Activated effector memory CD4-positive, alpha-beta T cell treated with anti-CD3 and anti-CD28 coated beads, Interleukin-2, amount 50 U/mL, for 16 hours (primary cell): Measurements from ENCODE around the gene JAK1.
"Not testable (repeated sequence)": the region's sequence is repeated elsewhere in the genome, so short reads cannot be mapped to it uniquely, and the experiment has no call there.

Experiments used
- DNase-seq: peaks from one replicate; pipeline ENCODE4 v3.0.0-alpha.2; 2020

The JAK1 gene

GRCh38 chr1:64966158-64966971 is at the start of gene JAK1:
JAK1 (minus strand) TSS chr1:64966549; CDS start chr1:64886264, 80,285 bp downstream.
- DNase-seq = peak; percentile 96

GRCh38 chr1:65014321-65014720 is 48.0 kb upstream of the JAK1 start:
- DNase-seq = no peak

- DNase-seq = no peak
Observed at GRCh38 chr1:65011983-65012382, 45.6 kb upstream of the JAK1 start.

DNA sequence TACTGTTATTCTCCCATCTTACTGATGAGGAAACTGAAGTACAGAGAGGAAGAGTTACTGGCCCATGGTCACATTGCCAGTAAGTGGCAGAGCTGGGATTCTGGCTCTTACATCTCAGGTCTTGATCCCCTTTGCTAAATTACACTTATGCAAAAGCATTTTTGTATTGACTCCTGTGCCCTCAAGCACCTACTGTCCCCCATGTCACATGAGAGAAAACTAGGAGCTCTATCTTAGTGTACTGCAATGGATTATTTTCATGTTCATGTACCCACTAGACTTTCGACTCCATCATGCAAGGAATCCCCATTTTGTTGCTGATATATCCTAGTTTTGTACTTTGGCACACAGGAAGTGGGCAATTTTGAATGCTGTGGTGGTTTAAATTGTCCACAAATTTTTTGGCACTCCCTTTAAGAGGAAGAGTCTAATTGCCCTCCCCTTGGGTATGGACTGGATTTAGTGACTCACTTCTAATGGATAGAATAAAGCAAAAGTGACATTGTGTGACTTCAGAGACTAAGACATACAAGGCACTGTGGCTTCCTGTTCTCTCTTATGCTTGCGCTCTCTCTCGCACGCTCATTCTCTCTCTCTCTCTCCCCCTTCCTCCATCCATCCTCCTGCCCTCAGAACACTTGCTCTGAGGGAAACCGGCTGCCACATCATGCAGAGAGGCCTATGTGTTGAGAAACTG is 43.5 kb upstream of the JAK1 start:
- DNase-seq = no peak

GRCh38 chr1:65009176-65009575 is 42.8 kb upstream of the JAK1 start:
- no peak for DNase-seq

GRCh38 chr1:65006806-65007205 is 40.5 kb upstream of the JAK1 start:
- no peak for DNase-seq

GRCh38 chr1:65003316-65003664 is 36.9 kb upstream of the JAK1 start:
- no peak for DNase-seq

- DNase-seq = peak; percentile 89
Observed at GRCh38 chr1:65002508-65003315, 36.4 kb upstream of the JAK1 start.

DNA sequence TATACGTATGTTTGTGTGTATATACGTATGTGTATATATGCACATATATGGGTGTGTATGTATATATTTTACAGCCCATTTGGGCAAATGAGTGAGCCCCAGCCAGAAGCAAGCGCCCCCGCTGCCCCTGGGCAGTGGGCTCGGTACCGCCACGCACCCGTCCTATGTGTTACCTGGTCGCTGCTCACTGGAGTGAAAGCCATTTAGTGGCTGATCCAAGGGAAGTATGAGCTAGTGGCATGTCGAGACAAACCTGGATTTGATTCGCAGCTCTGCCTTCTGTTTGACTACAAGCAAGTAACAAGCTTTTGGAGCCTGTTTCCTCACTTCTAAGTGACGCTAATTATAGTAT is 35.8 kb upstream of the JAK1 start:
- DNase-seq = no peak

- DNase-seq = peak; percentile 90
Observed at GRCh38 chr1:65001231-65001792, 35.0 kb upstream of the JAK1 start.

- not testable (repeated sequence) for DNase-seq
Observed at GRCh38 chr1:64998425-64998948, 32.1 kb upstream of the JAK1 start.

GRCh38 chr1:64996541-64997257 is 30.4 kb upstream of the JAK1 start:
- no peak for DNase-seq

GRCh38 chr1:64995316-64995715 is 29.0 kb upstream of the JAK1 start:
- DNase-seq = no peak

- no peak for DNase-seq
Observed at GRCh38 chr1:64986903-64987871, 20.8 kb upstream of the JAK1 start.

DNA sequence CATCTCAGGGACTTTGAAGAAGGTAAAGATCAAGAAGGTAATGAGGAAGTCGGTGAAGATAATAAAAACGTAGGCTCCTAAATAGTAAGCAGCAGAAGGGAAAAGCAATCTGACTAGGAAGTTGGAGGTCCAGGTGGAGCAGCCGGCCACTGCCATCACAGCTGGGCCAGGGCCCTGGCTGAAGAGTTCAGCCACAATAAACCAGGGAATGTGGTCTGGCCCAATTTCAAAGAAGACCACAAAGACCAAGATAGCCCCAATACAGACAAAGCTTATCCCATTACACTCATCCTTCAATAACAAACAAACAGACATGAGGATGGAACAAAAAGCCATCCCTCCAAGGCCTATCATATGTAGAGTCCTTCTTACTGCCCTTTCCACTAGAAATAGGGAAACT is 18.4 kb upstream of the JAK1 start:
- no peak for DNase-seq

DNA sequence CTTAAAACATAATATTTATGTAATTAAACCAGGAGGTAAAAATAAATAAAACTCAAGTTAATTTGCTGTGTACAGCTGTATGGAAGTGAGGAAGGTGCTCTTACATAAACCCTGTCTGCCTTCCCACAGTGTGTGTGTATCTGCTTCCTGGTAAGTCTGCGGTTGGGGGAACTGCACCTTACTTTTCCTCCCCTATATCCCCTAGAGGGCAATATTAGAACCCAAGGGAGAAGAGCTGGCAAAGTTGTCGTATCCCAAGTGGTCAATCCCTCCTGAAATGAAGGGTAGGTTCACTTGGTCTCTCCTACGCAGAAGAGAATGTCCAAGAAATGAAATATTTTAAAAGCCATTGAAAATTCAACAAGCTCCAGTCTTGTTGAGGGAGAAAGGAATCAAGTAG is 17.8 kb upstream of the JAK1 start:
- no peak for DNase-seq

DNA sequence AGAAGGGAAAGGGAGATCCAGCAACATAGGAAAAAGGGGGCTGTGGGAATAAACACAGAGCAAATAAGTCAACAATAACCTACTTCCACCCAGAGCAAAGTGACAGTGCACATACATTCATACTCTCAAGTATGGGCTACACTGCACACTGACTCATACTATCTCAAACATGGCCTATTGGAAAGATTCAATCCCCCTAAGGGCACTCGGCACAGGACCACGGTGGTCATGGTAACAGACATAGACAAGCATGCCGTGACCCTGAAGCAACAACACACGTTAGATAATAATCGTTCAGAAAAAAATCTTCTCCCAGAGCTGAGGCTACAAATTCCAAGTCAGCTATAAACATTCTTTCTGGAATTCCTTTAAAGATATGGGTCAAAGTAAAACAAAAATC is 16.8 kb upstream of the JAK1 start:
- no peak for DNase-seq

- DNase-seq = no peak
Observed at GRCh38 chr1:64981601-64982533, 15.5 kb upstream of the JAK1 start.

GRCh38 chr1:64980745-64981600 is 14.6 kb upstream of the JAK1 start:
- DNase-seq = no peak
